Renal pelvis (tissue), 12 donors: ENCODE measurements around the gene C1QTNF2. TPM values are rescaled to one million over a fixed set of nuclear protein-coding genes. Genes with fewer than 3 reads are reported as not detected.

Source experiments
- DNase-seq: peaks from one replicate; pipeline ENCODE4 v3.0.0-alpha.2; 2013
- long read RNA-seq, 16 experiments: transcript quantifications; one replicate each; lab custom pipeline, GENCODE V29; 2026
- polyA plus RNA-seq, 3 donors: library from polyadenylated mRNA; unstranded; fragments of 120-200 nt; gene quantifications; one replicate each; pipeline ENCODE4 v1.2.1, GENCODE V29; 2013; ENCODE audit not compliant: insufficient read length in 3 of 3

C1QTNF2 gene, protein sequence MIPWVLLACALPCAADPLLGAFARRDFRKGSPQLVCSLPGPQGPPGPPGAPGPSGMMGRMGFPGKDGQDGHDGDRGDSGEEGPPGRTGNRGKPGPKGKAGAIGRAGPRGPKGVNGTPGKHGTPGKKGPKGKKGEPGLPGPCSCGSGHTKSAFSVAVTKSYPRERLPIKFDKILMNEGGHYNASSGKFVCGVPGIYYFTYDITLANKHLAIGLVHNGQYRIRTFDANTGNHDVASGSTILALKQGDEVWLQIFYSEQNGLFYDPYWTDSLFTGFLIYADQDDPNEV
- 1 to 10 TPM; 1.1 to 1.7 (median 1.3) TPM for polyA plus RNA-seq
- long read RNA-seq, donor 1, partial matches to known transcripts: 0 of 4 reads
- long read RNA-seq, donor 1, other reads (novel, unspliced or antisense): 0 of 4 reads
- long read RNA-seq, donor 2, partial matches to known transcripts: 0 of 2 reads
- long read RNA-seq, donor 2, other reads (novel, unspliced or antisense): 0 of 2 reads
- long read RNA-seq, donor 3, partial matches to known transcripts: 0 of 4 reads
- long read RNA-seq, donor 3, other reads (novel, unspliced or antisense): 0 of 4 reads
- long read RNA-seq, donor 4, partial matches to known transcripts: 0 of 1 reads
- long read RNA-seq, donor 4, other reads (novel, unspliced or antisense): 0 of 1 reads
- long read RNA-seq, donor 5: 0 reads
- long read RNA-seq, donor 6, partial matches to known transcripts: 0 of 1 reads
- long read RNA-seq, donor 6, other reads (novel, unspliced or antisense): 0 of 1 reads
- long read RNA-seq, donor 7, transcript C1QTNF2-201 (3 exons, 2,414 nt): major isoform, 5 of 5 reads
- long read RNA-seq, donor 7, partial matches to known transcripts: 0 of 5 reads
- long read RNA-seq, donor 7, other reads (novel, unspliced or antisense): 0 of 5 reads
- long read RNA-seq, donor 8, transcript C1QTNF2-201 (3 exons, 2,414 nt): major isoform, 14 of 14 reads
- long read RNA-seq, donor 8, partial matches to known transcripts: 0 of 14 reads
- long read RNA-seq, donor 8, other reads (novel, unspliced or antisense): 0 of 14 reads
- long read RNA-seq, donor 9, partial matches to known transcripts: 0 of 1 reads
- long read RNA-seq, donor 9, other reads (novel, unspliced or antisense): 0 of 1 reads
- long read RNA-seq, donor 10: 0 reads
- long read RNA-seq, donor 11: 0 reads
- long read RNA-seq, donor 12: 0 reads
- long read RNA-seq, donor 13: 0 reads
- long read RNA-seq, donor 14, partial matches to known transcripts: 0 of 2 reads
- long read RNA-seq, donor 14, other reads (novel, unspliced or antisense): 0 of 2 reads
- long read RNA-seq, donor 15, transcript C1QTNF2-201 (3 exons, 2,414 nt): major isoform, 5 of 5 reads
- long read RNA-seq, donor 15, partial matches to known transcripts: 0 of 5 reads
- long read RNA-seq, donor 15, other reads (novel, unspliced or antisense): 0 of 5 reads
- long read RNA-seq, donor 16, partial matches to known transcripts: 0 of 2 reads
- long read RNA-seq, donor 16, other reads (novel, unspliced or antisense): 0 of 2 reads

DNA sequence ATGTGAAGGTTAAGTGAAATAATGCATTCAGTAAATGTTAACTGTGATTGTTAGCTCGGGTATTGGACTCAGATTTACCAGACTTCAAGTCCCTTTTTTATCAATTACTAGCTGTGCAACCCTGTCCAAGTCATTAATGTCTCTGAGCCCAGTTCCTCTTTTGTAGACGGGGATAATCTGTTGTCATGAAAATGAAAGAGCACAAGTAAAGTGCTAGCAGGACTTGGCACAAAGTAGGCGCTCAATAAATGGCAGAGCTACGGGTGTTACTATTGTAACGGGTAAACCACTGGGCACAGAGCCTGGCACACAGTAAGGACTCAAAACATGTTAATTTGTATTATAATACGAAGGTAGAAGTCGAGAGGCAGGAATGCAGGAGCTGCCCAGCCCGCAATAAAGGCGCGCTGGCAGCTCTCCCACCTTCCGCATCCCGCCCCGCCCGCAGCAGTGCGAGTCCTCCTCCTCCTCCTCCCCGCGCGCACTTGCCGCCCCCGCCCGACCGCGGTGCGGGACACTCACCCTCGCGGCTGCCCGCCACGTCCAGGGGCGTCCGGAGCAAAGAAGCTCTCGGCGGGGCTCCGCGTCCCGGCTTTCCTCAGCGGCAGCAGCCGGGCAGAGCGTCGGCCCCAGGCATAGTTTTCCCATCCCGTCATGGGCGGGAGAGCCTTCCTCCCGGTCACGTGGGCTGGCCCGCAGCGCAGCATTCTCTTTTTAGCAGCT is at the start of gene C1QTNF2:
C1QTNF2 (minus strand) TSS at position 637 of the 723 bp plus-strand sequence. CDS start 15,615 bp downstream, outside the sequence.
- peak; percentile 61 for DNase-seq

DNA sequence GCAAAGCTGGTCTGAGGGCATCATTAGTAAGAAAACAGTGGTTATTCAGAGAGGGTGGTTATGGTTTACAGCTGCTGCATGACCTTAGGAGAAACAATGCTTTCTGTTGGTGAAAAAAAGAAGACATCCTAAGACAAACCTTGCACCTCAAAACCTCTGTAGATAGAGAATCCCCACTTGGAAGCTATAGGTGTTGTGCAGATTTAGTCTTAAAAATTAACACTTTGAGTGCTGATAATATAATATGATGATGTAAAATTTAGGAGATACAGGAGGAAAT is 49.8 kb upstream of the C1QTNF2 start:
- DNase-seq: no peak

DNA sequence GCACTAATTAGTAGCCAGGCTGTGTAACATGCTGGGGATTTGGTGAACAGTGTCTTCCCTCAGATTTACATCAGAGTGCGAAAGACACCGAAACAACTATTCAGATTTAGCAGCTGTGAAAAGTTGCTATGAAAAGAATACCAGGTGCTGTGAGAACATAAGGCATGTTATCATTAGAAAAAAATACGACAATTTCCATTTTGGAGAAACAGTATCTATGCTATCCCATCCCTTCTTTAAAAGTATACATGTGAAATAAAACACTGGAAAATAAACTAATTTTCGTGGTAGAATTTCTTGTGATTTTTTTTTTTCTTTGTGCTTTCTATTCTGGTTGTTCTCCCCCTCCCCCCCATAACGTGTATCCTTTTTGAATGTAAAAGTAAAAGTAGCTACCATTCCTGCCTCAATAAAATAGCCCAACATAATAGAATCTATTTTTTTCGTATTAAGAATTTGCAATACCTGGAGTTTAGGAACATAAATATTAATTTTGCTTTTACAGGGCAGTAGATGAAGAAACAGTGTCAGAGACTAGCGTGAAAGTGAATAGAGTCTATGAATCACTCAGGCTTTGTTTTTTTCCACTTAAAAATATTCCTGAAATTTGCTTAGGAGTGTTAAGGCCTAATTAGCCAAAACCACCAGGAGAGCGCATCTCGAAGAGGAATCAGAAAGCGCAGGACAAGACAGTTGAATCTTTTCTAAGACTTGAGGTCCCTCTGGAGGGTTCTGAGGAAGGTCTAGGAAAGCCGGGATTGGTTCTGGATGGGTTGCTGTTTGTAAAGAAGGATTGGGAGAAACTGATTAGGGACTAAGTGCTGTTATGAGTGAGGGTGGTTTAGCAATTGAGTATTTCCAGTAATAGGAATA is 49.3 kb upstream of the C1QTNF2 start:
- DNase-seq: no peak

DNA sequence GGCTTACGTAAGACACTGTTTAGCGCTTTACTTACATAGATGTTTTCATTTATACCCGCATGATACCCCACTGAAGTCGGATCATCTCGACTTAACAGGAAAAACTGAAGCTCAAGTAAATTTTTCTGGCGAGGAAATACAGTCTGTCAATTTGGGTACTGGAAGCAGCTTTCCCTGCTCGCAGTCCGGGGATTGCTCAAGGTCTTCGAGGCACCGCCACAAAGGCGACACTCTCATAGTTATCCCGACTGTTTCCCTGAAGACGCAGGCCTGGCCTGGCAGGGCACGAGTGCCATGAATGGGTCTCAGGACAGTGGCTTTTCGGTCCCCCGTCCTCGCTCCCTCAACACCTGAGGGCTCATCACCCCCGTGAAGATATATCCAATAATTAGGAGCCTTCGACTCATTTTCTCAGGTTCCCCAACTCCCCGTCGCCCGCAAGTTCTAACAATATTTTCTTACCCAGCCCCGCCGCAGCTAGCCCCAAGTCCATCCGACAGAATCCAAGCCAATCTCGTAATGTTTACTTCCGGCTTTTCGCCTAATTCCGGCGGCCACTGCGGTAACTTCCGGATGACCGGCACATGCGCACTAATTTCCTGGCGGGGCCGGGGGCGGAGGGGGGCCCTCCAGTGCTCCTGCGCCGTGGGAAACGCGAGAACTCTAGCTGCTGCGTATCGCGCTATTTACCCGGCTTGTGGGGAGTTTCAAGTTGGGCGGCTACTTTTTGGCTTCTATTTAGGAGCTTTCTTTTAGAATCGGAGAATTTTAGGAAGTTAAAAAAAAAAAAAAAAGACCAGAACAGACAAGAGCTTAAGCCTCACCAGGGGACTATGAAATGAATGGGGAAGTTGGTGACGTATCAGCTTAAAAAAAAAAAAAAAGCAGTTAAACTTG is 48.4 kb upstream of the C1QTNF2 start, which contains the start of gene SLU7:
SLU7 (minus strand) TSS at position 521 of the 897 bp plus-strand sequence. CDS start 3,787 bp downstream, outside the sequence.
- DNase-seq: peak; percentile 96

DNA sequence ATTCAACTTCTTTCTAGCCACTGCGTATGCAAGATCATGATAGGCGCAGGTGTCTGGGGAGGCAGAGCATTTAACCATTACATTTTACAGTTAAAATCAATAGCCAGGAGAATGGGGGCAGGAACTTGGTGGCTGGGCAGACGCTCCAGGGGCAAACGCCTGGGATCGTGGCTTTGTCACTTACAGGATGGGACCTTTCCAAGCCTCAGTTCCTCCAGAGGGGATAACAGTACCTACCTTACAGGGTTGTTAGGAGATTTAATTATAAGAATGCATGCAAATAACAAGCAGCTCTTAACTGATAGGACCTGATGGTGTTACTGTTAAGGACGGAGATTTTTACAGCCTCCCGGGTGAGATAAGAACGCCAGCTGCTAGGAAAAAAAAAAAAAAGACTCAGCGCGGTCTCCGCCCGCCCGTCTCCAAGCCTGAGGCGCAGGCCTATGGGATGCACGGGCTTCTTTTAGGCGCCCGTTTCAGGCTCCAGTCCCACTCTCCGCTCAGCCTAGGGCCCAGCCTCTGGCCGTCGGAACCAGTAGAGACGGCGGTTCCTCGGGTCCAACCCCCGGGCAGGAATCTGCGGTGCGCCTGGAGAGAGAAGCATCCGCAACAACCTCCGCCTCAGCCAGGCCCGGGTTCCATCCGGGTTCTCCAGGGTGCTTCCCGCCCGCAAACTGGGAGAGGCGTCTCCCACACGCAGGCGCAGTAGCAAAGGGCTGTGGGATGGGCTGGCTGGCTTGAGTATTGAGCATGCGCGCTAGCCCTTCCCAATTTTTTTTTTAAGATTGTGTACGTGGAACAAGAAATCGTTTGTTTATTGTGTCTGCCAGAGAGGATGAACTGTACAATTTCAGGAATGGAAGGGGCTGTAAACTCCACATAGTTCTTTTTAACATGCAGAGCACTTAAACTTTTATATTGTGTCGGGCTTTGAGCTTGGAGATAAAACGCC is 29.3 kb upstream of the C1QTNF2 start, which contains the start of gene FAM200C:
FAM200C (minus strand) TSS at position 653 of the 952 bp plus-strand sequence. CDS start 4,564 bp downstream, outside the sequence.
- peak; percentile 95 for DNase-seq

DNA sequence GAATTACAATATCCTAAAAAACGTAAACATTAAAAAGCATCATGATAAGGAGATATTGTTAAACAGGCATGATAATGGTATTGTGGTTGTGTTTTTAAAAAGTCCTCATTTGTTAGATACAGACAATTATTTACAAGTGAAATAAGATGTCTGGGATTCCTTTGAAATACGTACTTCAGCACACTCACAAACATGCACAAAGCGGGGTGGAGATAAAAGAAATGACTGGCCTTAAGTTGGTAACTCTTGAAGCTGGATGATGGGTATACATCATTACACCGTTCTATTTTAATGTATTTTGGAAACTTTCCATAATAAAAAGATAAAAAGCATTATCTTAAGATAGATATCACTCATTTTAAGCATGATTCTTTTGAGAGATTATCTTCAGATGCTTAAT is 28.4 kb upstream of the C1QTNF2 start:
- DNase-seq: no peak

DNA sequence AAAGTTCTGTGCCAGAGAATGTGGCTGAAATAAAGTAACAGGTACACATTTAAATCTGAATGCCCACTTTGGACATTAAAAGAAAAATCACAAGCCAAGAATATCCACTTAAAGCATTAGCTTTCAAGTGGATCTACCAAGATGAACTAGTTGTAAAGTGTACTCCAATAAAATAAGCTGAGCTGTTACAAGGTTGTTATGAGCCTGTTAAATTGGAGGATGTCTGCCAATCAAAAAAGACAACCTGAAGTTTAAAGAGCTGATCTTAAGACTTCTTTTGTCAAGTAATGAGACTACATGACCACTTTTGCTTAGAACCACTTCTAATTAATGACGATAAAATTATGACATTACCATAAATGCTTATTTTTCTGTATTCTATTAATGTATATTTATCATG is 27.1 kb upstream of the C1QTNF2 start:
- DNase-seq: no peak

DNA sequence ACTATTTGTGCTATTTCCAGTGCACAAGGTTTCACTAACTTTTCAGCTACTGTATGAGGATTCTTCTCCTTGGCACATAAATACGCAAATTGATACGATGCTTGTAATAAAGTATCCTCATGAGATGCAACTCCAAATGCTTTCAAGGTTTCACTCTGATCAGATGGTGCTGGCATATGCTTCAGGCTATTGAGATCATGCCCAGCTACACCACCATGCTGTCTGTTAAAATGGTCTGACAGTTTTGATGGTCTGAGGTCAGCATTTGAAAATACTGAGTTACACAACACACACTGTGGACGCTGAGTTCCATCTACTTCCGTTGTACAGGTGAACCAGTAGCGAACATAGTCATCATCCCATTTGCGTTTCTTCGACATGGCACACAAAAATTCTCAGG is 24.7 kb upstream of the C1QTNF2 start:
- DNase-seq: no peak

DNA sequence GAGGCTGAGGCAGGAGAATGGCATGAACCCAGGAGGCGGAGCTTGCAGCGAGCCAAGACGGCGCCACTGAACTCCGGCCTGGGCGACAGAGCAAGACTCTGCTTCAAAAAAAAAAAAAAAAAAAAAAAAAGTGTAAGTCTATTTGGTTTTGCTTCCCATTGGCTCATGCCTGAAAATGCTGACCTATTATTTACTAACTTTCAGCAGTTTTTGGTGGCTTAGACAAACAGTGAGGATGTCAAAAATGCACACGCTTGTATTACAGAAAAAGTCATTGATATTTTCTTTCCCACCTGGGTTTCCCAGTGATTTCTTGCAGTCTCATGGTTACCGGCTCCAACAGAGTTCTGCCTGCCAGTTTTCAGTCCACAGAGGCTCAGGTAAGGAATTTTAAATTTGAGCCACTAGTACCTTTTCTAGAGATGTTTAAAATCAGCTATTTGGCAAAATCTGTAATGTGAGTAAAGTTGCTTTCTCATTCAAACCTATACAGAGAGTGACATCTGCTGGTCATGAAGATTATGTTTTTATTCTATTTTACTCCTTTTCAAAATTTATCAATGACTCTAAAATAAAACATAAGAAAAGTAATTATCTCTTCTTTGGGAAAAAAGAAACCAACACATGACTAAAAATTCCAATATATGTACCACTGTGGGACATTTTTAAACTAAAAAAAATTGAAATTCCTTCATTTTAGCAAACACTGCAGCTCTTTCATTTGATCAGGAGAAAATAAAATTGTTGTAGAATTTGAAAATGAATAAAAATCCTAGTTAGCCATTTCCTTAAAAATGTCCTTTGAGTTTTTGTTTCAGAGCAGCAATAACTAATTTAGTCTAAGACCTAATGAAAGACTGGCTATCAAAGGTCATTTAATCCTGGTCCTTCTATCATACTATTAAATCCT is 20.6 kb upstream of the C1QTNF2 start:
- DNase-seq: no peak

DNA sequence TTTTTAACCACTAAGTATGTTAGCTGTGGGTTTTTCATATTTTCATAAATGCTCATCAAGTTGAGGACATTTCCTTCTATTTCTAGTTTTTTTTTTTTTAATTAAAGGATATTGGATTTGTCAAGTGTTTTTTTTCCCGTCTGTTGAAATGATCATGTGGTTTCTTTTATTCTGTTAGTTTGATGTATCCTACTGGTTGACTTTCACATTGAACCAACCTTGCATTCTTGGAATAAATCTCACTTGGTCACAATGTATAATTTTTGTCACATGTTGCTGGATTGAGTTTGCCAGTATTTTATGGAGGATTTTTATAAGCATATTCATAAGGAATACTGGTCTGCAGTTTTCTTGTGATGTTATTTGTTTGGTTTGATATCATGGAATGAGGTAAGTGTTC is 17.0 kb upstream of the C1QTNF2 start:
- no peak for DNase-seq

DNA sequence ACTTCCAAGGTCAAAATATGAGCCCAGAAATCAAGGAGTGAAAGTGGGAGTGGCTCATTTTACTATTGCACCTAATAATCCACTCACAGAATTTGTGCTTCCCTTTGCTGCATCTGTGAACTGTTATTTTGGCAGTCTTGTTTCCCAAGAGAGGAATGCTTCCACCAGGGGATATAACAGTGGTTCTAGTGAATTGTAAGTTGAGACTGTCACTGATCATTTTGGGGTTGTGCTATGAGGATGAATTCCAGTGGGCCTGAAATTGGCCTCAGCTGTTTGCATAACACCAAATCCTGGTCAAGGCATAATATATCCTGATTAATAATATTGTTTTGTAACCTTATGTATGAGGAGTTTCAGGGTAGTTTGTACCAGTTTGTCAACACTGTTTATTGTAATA is 15.1 kb upstream of the C1QTNF2 start:
- no peak for DNase-seq

DNA sequence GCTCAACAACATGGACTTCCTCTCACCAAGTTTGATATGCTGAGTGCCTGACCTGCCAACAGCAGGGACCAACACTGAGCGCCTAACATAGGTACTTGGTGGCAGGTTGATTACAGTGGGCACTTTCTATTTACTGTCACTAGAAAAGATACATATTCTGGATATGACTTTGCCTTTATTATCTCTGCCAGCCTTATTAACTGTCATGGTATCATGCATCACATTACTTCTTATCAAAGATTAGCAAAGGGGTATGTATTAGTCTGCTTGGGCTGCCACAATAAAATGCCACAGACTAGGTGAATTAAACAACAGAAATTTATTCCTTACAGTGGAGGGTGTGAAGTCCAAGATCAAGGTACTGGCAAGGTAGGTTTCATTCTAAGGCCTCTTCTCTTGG is 14.3 kb upstream of the C1QTNF2 start:
- DNase-seq: no peak

DNA sequence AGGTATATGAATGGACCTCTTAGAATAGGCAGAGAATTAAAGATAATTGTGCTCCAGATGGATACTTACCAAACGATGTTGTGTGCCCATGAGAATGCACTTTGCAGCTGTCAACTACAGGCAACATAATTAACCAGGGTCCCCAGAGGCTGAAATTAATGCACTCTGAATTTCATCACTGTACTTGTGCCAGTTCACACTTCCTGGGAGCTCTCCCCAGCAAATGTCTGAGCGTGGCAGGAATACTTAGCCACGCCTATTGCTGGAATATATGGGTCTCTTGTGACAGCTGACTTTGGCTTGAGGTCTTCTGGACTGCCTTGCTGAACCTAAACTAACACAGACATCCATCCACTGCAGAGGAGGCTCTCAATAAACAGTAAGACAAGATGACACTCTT is 11.9 kb upstream of the C1QTNF2 start:
- DNase-seq: no peak

DNA sequence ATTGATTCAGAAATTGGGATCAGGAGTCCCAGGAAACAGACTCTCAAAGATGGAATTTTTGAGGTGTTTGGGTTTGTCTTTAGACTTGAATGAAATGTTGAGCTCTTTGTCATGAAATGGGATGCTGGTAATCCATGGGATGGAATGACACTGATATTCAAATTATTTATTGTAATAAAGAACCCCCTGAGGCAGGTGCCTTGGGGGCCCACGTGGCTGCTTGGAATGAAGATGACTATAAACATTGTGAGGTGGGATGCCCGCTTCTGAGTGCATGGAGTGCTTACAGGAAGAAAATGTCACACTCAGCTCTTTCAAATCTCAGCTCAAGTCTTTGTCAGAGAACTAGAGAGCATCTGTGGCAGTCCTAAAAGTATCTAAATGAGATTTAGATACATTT is 9.6 kb upstream of the C1QTNF2 start:
- DNase-seq: no peak

DNA sequence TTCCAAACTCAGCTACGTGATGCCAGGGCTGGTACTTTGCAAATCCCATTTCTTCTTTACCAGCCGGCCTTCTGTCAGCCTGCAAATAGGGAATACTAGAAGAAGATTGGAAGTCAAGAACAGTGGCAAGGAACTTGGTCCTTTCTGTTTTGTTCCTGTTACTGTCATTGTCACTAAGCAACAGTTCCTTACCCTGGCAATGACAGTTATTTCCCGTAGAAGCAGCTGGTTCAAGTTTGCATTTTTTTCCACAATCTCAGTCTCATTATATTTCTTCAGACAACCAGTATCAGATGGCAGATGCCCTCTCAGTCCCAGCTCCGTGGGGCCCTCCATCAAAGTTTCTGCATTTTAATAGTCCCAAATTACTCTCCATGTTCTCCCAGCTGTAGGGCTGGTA is 9.1 kb upstream of the C1QTNF2 start:
- DNase-seq: no peak

DNA sequence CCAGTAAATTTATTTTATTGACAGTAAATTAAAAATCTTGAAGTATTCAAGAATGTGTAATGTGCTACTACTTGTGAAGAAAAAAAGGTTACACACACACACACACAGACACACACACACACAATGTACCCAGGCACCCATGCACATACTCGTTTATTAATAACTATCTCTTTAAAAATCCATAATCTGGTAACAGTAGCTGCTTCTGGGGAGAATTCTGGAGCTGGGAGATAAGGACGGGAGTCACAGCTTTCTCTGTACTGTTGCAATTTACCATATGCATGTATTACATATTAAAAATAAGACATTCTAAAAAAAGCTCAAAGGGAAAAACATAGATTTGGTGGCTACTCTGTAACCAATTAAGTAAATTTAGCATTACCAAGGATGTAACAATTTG is 7.9 kb upstream of the C1QTNF2 start:
- DNase-seq: no peak
